HG03439 (cell line): ENCODE results near the gene VWA5A.
A peak's percentile ranks its signal among the peaks of the same experiment; 100 is the strongest.

Source experiments
- ATAC-seq: cut with Tn5 transposase; IDR thresholded peaks from one replicate; pipeline ENCODE4 v1.9.1; 2021; ENCODE audit warnings: mild to moderate bottlenecking, moderate library complexity; ENCODE audit not compliant: unreplicated experiment

VWA5A gene, protein sequence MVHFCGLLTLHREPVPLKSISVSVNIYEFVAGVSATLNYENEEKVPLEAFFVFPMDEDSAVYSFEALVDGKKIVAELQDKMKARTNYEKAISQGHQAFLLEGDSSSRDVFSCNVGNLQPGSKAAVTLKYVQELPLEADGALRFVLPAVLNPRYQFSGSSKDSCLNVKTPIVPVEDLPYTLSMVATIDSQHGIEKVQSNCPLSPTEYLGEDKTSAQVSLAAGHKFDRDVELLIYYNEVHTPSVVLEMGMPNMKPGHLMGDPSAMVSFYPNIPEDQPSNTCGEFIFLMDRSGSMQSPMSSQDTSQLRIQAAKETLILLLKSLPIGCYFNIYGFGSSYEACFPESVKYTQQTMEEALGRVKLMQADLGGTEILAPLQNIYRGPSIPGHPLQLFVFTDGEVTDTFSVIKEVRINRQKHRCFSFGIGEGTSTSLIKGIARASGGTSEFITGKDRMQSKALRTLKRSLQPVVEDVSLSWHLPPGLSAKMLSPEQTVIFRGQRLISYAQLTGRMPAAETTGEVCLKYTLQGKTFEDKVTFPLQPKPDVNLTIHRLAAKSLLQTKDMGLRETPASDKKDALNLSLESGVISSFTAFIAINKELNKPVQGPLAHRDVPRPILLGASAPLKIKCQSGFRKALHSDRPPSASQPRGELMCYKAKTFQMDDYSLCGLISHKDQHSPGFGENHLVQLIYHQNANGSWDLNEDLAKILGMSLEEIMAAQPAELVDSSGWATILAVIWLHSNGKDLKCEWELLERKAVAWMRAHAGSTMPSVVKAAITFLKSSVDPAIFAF

DNA sequence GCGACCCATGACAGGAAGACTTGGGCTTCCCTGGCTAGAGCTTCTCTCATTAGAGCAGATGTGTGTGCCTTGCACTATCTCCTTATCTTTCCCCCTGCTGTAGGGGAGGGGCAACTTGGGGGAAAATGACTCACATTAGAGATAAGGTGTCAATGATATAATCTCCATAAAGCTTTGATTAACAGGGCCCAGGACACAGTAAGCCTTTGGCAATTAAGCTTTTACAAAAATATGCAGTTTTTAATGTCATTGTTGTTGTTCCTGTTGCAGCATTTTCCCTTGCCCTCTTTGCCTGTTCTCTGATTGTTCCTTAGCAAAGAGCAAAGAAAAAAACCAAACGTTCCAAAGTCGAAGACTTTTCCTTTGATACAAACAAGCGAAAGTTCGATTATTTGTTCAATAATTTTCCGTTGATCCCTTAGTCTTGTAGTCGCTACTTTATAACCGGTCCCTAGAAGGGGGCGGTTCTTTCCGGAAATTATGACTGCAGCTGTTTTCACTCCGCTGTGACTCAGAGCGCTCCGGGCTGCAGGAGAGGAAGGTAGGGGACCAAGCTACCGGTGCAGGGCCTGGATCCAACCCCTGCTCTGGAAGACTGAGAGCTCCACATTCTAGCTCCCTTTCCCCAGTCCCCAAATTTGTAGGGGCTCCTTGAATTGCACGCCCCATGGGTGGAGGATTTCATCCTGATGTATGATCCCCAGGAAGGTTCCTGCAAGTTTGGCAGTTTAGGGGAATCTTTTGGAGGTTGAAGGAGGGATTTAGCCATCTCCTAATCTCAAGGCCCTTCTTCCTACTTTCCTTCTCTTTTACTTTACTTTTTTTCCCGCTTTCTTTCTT is at the start of gene VWA5A:
Gene VWA5A, plus strand, starts transcription at position 509 of the 840 bp plus-strand sequence. CDS start 2,062 bp downstream, outside the sequence.
- ATAC-seq: peak; percentile 100

DNA sequence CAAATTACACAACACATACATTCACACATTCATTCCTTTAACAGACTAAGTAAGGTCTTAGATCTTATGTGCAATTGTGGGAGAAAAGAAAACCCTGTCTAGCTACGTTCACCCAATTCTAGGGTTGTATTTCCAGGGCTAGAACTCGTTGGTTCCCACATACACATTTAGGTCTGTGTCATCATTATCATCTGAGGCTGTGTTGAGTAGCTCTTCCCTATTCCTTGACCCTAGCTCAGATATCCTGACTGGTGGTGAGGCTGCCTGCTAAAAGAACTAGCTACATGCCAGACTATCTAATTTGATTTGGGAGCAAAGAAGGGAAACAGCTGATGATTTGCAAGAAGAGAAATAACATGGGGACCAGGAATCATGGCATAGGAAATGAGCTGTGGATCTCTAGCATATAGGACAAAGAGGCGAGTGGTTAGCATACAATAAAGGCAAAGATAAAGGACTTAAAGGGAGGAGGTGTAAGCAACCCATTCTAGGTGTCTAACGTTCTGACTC is 46.6 kb upstream of the VWA5A start:
- ATAC-seq: no peak

DNA sequence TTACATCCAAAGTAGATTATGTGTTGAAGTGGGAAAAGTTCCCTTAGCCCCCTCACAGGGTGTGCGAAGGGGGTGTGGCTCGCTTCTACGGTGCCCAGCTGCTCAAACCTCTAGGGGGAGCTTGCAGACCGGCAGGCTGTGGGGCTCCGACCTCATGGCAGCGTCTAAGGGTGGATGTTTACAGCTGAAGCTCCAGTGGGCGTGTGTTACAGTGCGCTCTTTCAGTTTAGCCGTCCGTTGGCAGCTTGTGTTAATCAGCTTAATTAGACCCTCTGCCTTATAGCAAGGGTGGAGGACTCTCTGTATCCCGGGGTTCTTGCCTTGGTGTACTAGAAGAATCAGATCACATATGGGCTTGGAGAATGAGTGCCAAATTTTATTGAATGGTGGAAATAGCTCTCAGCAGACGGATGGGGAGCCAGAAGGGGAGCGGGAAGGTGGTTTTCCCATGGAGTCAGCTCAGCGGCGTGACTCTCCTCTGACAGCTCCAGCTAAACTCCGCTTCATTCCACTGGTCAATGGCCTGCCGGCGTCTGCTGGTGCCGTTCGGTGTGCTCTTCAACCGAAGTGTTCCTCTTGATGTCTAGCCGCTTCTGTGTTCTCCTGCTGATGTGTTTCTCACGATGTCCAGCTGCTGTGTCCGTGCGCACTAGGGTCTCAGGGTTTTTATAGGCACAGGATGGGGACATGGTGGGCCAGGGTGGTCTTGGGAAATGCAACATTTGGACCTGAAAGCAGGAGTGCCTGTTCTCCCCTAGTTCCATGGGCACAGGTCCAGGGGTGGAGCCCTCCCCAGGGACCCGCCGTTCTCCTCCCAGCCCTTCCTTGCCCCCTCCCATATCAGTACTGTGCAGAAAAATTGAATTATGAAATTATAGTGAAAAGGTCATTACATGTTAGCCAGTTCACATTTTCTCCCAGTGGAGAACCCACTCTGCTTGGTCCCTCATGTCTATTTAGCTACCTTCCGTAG is 45.5 kb upstream of the VWA5A start:
- ATAC-seq: peak; percentile 81

DNA sequence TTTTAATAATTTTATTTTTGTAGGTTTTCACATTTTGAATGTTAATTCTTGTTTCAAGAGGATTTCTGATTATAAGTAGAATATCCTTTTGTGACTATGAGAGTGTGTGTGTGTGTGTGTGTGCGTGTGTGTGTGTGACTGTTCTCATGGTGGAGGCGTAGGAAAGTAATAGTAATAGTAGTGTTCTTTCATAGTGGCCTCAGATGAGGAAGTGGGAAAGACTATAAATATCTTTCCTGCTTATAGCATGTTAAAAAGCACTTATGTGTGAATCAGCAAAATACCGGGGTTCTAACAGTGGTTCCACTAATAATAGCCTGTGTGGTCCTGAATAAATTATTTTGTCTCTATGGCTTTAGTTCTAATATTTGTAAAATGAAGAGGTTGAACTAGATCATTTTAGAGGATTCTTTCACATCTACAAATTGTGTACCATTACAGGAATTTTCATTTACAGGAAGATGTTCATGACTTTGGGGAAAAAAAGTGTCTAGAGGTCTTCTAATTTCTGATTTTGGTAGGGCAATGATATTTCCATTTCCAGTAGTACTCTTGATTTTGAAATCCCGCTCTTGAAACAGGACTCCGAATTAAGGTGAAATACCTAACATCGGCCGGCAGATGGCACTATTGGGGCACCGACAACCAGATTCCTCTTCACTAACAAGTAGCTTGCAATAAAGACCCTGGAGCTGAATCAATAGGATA is 44.2 kb upstream of the VWA5A start:
- peak; percentile 74 for ATAC-seq

DNA sequence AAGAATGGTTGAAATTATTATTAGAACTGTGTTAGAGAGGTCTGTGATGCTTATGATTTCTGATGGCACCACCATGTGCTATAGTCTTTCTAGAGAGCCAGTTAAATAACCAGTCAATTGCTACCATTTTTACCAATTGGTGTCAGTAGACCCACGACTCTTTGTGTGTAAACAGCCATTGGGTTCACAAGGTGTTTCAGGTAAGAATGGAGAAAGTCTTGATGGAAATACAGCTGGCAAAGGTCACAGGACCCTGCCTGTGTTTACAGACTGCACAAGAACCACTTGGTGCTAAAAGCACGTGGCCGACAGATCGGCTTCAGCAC is 43.7 kb upstream of the VWA5A start:
- peak; percentile 3 for ATAC-seq

DNA sequence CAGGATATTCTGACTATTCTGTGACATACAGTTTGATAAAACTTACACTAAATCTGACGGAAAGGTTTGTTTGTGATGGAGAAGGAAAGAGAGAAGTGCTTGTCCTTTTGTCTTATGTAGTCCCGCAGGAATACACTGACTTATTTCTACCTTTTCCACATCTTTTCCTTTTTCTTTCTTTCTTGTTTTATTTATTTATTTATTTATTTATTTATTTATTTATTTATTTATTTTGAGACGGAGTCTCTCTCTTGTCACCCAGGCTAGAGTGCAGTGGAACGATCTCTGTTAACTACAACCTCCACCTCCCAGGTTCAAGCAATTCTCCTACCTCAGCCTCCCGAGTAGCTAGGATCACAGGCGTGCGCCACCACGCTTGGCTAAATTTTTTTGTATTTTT is 43.1 kb upstream of the VWA5A start:
- ATAC-seq: no peak

DNA sequence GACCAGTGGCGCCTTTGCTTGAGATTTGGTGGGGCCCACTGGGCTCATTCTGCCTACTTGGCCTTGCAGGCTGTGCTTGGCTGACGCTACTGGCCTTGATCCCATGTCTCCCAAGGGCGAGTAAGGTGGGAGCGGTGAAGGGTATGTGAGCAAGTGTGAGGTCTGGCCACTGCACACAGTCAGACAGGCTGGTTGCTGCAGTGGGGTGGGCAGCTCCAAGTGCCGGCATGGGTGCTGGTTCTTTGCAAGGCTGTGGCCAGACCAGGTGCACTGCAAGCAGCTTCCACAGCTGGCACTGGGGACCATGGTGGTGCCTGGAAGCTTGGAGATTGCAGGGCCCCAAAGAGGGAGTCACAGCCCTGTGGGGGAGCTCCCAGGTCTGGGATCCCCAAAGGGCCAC is 40.7 kb upstream of the VWA5A start:
- no peak for ATAC-seq

DNA sequence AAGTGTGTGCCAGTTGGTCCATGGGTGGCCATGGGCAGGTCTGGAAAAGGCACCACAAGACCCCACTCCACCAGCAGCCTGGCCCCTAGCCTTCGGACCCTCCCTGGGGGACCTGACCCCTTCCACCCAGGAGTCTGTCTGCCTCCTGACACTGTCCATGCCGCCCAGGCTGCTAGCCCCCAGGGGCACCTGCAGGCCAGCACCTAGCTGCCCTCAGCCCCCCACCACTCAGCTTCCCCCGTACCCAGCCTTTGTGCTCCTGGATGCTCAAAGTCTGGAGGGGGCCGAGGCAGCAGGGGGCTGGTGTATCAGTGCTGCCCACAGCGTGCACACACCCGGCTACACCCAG is 39.8 kb upstream of the VWA5A start:
- ATAC-seq: no peak

DNA sequence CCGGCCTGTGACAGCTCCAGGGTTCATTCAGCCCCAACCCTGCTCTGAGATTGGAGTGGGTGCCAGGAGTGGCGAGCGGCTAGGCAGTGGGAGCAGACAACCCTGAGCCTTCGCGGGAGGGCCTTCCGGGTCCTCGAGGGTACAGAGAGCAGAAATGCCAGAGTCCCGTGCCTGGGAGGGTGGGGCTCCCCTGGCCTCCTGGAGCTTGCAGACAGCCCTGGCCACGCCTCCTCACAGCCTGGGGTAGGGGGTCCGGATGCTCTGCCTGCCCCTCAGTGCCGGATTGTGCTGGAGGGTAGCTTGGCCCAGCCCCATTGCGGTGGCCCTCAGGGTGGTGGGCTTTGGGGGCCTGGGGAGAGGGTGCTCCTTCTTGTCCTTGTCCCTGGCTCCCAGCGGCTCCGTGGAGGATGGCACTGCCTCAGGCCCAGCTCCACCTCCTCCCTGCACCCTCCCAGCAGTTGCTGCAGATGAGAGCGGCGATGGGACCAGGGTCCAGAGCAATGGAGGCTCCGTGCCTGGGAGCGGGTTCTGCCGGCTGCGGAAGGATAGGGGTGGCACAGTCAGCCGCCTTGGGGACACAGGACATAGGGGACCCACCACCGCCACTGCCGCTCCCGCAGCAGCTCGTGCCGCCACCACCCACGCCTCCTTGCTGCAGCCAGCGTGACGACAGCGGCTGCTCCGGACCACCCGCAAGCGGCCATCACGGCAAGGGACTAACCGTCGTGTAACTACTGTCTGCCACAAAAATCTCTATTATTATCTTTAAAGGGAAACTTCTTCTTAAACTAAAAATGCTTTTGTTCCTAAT is 39.2 kb upstream of the VWA5A start:
- ATAC-seq: peak; percentile 69

DNA sequence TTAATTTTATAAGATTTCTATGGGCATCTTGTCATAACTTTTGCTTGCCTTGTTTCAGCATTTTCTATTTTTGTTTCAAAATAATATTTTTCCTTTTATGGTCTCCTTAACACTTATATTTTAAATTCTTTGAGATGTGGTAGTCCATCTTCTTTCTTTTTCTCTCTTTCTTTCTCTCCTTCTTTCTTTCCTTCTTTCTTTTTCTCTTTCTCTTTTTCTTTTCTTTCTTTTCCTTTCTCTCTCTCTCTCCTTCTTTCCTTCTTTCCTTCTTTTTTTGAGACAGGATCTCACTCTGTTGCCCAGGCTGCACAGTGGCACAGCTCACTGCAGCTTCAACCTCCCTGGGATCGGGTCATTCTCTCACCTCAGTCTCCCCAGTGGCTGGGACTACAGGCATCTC is 38.0 kb upstream of the VWA5A start:
- no peak for ATAC-seq

DNA sequence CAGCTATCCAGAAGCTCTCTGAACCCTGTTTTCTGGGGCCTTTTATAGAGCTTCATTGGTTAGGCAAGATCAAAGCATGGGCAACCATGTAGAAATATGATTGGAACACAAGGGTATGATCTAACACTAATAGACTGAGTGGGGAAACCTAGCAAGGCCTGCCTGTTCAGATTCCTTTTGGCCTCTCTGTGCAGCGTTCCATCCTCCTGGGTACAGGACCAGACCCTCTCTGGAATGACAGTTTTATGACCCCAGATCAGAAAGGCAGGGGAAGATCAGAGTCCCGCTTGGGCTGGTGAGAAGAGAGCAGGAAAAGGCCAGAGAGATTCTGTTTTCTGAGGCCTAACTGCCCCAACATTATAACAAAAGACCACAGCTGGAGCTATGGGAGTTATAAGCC is 36.7 kb upstream of the VWA5A start:
- no peak for ATAC-seq

DNA sequence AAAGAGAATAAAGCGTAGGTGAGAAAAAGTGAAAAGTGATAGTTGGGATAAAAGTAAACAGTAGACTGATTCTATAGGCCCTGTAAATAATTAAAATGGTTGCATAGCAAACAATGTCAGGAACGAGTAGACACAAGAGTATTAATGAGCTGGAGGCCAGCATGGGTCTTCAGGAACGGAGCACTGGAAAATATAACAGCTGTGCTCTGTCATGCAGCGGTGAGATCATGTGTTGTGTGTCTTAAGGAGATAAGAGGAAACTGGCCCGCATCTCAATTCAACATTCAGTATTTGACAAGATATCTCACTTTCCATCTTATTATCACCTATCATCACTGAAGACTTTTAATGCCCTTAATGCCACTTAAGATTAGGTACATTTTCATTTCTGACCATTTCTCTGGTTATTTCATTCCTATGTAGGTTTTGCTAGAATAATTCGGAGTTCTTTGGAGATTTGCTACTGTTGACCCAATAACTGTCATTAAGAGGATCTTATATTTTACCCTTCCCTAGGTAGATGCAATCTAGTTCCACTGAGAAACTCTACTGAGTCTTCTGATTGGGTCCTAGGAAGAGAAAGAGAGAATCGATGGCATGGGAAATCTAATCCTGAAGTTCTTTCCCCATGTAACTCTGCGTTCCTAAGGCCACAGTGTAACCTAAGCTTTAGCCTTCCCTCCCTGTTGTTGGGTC is 35.5 kb upstream of the VWA5A start:
- ATAC-seq: no peak

DNA sequence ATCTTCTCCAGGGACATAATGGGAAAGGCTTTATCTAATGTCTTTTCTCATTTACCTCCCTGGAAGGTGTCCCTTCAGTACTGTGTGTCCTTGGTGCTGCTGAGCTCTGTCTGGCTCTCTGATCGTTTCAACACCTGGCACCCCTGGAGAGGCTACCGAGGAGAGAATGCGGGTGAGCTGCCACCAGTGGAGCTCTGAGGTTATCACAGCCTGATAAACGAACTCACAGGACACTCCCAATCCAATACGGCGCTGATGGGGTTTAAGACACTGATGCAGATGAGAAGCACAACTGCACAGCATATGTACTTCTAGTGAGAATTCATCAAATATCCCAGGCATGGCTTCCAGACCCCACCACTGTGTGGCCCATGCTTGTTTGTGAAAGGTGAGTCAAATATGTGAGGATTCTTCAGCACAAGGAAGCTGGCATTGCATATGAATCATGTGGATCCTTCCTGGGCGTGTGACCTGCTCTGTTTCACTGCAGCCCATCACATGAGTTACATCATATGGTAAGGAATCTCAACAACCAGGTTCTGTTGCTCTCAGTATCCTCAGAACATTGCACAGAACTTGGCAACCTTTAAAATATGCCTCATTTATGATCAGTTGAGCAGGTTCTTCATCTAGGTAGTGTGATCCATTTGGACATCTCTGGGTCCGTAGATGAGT is 34.8 kb upstream of the VWA5A start:
- no peak for ATAC-seq

DNA sequence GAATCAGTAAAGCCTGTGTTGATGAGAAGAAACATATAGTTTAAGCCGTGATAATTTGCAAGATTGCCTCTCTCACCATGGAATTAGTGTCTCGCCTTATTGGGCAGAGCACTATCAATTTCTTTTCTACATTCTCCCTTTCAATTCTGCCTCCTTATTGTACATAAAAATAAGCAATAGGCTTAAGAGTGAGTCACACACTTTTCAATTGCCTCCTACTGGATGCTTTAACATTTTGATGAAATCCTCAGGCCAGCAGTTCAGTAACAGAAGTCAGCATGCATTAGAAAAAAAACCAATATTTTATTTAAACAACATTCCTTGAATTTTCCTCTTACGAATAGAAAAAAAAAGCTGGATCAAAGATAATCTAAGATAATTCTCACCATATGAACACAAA is 33.8 kb upstream of the VWA5A start:
- ATAC-seq: no peak

DNA sequence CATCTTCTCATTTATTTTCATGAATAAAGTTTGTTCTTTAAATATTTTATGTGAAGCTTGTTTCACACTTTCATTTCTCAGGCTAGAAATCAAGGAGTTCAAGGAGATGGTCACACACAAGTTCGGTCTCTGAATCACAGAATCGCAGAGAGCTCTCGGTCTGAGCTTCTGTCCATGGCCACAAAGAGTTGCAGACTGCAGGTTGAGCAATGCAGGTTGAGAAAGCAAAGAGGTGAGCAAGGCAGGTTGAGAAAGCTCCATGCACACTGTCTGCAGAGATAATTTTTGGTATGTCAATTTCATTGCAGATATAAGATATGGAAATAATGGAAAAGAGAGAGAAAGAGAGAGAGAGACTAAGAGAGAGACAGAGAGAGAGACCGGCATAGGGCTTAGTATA is 32.9 kb upstream of the VWA5A start:
- ATAC-seq: no peak

DNA sequence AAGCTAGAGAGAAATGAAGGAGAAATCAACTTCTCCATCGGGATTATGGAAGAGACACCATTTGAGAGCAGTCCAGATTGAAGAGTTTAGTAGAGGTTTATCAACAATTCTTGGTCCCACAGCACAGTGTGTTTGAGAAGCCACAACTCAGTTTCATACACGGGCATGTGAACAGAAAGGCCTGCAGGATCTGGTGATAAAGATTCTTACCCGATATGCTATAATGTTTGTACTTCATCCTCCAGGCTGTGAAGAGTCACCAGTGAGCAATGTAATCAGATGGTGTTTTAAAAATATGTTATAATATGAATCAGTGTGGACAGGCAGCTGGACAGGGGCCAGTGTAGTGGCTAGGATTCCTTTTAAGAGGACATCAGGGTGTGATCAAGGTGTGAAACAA is 29.7 kb upstream of the VWA5A start:
- ATAC-seq: no peak

DNA sequence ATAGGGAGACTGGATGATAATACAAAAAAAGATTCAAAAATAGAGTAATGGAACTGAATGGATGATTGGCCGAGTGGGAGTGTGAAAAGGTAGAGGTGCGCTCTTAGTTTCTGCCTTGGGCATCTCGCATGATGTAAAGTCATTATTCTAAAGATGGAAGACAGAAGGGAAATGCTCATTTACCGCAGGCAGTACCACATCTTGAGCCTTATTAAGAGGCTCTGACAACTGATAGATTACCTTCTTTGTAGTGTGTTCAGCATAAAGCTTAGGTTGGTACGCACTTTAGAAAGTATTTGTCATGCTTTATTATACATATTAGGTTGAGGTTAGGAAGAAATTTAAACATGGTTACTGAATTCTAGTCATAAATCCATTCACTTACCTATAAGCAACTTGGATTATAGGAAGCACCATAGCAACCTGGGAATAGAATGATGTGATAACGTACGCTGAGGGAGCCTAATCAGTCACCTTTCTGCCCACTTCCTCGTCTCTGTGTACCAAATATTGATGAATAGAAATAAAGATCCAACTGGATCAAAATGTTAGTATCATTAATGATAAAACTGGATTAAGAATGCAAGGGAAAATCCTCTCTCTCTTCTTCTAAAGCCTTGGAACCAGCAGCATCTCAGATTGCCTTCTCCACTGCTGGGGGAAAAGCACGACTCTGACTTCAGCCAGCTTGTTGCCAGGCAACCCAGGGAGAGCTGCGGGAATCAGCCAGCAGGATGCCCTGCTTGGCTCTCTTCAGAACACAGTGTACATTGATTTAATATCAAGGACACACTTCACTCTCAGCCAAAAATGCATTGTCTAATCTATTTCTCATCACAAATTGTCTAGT is 29.0 kb upstream of the VWA5A start:
- ATAC-seq: no peak
